VCaP (cell line): ENCODE data around the gene ING3.

Experiments used
- H3K27ac ChIP-seq: fragments of 450-650 bp; 2 replicates; pipeline ENCODE4 v1.5.1; 2017
- CTCF ChIP-seq: fragments of 450-650 bp; conservative IDR thresholded peaks from 2 replicates; pipeline ENCODE4 v1.5.1; 2017; ENCODE audit warnings: mild to moderate bottlenecking, moderate library complexity

ING3 gene

GRCh38 chr7:121005996-121006584 lies 55.5 kb downstream of the ING3 start:
- H3K27ac ChIP-seq = no peak overlapping the region
- no peak for TF ChIP-seq CTCF

DNA sequence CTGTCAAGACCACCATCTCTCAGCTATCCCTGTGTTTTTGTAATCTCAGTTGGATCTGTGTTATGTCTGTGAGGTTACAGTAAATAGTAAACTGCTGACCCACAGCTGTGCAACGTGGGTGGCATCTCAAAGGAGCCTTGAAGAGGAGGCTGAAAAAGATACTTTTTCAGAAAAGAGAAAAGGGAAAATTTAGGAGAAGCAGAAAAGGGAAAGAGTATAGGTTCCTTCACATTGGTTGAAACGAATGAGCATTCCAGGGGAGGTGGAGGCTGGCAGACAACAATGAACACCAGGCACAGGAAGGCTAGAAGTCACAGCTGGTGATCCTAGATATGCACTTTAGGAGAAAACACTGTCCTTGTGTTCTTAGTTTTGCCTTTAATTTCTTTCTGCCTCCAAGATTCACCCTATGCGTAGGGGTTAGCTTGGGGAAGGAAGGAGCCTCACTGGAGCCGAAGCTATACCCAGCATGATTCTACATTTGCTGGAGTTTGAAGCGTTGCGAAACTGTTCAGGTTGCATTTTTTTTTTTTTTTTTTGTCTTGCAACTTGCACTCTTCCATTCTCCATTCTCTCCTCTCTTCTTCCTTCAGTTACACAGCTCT lies 56.2 kb downstream of the ING3 start:
- no peak overlapping the region for H3K27ac ChIP-seq
- TF ChIP-seq CTCF = no peak

- no peak for TF ChIP-seq CTCF
- no peak overlapping the region for H3K27ac ChIP-seq
Measured at GRCh38 chr7:121008816-121009215, 58.2 kb downstream of the ING3 start.

GRCh38 chr7:121011401-121011800 lies 60.8 kb downstream of the ING3 start:
- no peak for TF ChIP-seq CTCF
- H3K27ac ChIP-seq = no peak overlapping the region

GRCh38 chr7:121012170-121012874 lies 61.7 kb downstream of the ING3 start:
- H3K27ac ChIP-seq = no peak overlapping the region
- TF ChIP-seq CTCF = no peak

- no peak overlapping the region for H3K27ac ChIP-seq
- no peak for TF ChIP-seq CTCF
Measured at GRCh38 chr7:121012919-121013318, 62.3 kb downstream of the ING3 start.

DNA sequence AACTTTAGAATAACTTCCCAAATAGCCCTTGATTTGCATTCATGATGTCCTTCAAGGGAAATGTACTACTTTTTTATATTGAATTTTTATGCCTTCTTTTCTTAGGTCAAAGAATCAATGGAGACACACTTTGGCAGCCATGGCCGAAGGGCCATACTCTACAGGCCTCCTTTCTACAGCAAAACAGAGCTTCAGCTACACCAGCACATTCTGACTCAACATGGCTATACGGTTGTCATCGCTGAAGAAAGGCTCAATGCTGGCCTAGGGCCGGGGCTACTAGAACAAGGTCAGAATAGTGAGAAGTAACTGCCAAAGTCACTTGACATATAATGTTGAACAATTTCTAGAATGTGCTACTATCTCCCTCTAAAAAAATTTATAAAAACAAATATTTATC lies 65.0 kb downstream of the ING3 start:
- TF ChIP-seq CTCF = no peak
- no peak overlapping the region for H3K27ac ChIP-seq
